ENCODE measurements around the gene CNIH1. TPM values are rescaled to one million over a fixed set of nuclear protein-coding genes. Genes with fewer than 3 reads are reported as not detected.
A peak's percentile ranks its signal among the peaks of the same experiment; 100 is the strongest.

Gene CNIH1
- total and polyA plus RNA-seq, 2 of the 13 experiments (the other 11 are each of a cell fraction or from before 2014, with no cell fraction given) = 166 to 421 TPM

- TF ChIP-seq ERF (CRISPR knock-in tag; IDR thresholded peaks at IDR 0.05) (no peak; the same call in 1 of the 2 replicates), ZNF567 (CRISPR knock-in tag; IDR thresholded peaks at IDR 0.05; ENCODE audit: borderline replicate concordance) (no peak), MAX (IDR thresholded peaks at IDR 0.05) (peak; percentile 77), BORCS8-MEF2B (CRISPR knock-in tag; IDR thresholded peaks at IDR 0.05) (peak; percentile 66), DMTF1 (CRISPR knock-in tag; IDR thresholded peaks at IDR 0.05) (no peak), RBFOX2 (IDR thresholded peaks at IDR 0.05; ENCODE audit: low read depth, low read length) (peak; percentile 98), ZNF441 (CRISPR knock-in tag; IDR thresholded peaks at IDR 0.05; ENCODE audit: borderline replicate concordance) (peak; percentile 72; the same call in 1 of the 2 replicates), SMYD3 (CRISPR knock-in tag; IDR thresholded peaks at IDR 0.05) (no peak), ZNF737 (CRISPR knock-in tag; IDR thresholded peaks at IDR 0.05; ENCODE audit: borderline replicate concordance) (no peak), IRX3 (CRISPR knock-in tag; IDR thresholded peaks at IDR 0.05; ENCODE audit: borderline replicate concordance, low read depth) (peak; percentile 84; the same call in 1 of the 2 replicates), TCF12 (IDR thresholded peaks at IDR 0.05) (no peak), TCF12 (CRISPR knock-in tag; IDR thresholded peaks at IDR 0.05) (0 out of 2 replicates have a peak, but pooled peaks have one; percentile 34), POGK (CRISPR knock-in tag; conservative IDR thresholded peaks at IDR 0.05) (peak; percentile 79), TRAFD1 (CRISPR knock-in tag; IDR thresholded peaks at IDR 0.05; ENCODE audit: borderline replicate concordance) (no peak), YY1 (IDR thresholded peaks at IDR 0.05; ENCODE audit: insufficient read depth, insufficient replicate concordance, low read depth, low read length) (peak; percentile 82), ZNF530 (CRISPR knock-in tag; IDR thresholded peaks at IDR 0.05; ENCODE audit: low read depth) (no peak), ZNF3 (CRISPR knock-in tag; IDR thresholded peaks at IDR 0.05) (peak; percentile 89; the same call in 1 of the 2 replicates)
- TF ChIP-seq, protein P1, sequence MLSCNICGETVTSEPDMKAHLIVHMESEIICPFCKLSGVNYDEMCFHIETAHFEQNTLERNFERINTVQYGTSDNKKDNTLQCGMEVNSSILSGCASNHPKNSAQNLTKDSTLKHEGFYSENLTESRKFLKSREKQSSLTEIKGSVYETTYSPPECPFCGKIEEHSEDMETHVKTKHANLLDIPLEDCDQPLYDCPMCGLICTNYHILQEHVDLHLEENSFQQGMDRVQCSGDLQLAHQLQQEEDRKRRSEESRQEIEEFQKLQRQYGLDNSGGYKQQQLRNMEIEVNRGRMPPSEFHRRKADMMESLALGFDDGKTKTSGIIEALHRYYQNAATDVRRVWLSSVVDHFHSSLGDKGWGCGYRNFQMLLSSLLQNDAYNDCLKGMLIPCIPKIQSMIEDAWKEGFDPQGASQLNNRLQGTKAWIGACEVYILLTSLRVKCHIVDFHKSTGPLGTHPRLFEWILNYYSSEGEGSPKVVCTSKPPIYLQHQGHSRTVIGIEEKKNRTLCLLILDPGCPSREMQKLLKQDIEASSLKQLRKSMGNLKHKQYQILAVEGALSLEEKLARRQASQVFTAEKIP (CRISPR knock-in tag; IDR thresholded peaks at IDR 0.05; ENCODE audit: borderline replicate concordance) = no peak
- TF ChIP-seq, protein P2, sequence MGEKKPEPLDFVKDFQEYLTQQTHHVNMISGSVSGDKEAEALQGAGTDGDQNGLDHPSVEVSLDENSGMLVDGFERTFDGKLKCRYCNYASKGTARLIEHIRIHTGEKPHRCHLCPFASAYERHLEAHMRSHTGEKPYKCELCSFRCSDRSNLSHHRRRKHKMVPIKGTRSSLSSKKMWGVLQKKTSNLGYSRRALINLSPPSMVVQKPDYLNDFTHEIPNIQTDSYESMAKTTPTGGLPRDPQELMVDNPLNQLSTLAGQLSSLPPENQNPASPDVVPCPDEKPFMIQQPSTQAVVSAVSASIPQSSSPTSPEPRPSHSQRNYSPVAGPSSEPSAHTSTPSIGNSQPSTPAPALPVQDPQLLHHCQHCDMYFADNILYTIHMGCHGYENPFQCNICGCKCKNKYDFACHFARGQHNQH (CRISPR knock-in tag; IDR thresholded peaks at IDR 0.05) = no peak
Measured at GRCh38 chr14:54440873-54441868, at the start of gene CNIH1 (continued).

Measured in HepG2 (cell line).